ENCODE results near the gene NR2E3.

NR2E3 gene

GRCh38 chr15:71788646-71789579 lies 21.4 kb upstream of the NR2E3 start:
- no peak overlapping the region for H3K4me2 ChIP-seq (ENCODE audit: low read length)
- no peak overlapping the region for H2AFZ ChIP-seq
- H3K9ac ChIP-seq: no peak overlapping the region
- no peaks in the 10 kb centered on the region for H3K79me2 ChIP-seq
- no peaks in the 10 kb centered on the region for H3K4me1 ChIP-seq
- no peak overlapping the region for H3K27ac ChIP-seq
- H3K4me3 ChIP-seq (ENCODE audit: low read depth, low read length): no peak overlapping the region
- H3K9me3 ChIP-seq (ENCODE audit: control insufficient read depth, low read length): no peaks in the 10 kb centered on the region
- no peak for TF ChIP-seq CTCF (IDR thresholded peaks at IDR 0.05)
- no peaks in the 10 kb centered on the region for H3K27me3 ChIP-seq (ENCODE audit: control insufficient read depth, insufficient read depth, low read length)
- H3K36me3 ChIP-seq (ENCODE audit: control insufficient read depth, insufficient read depth, low read length): no peaks in the 10 kb centered on the region

- Histone ChIP-seq H3K4me3 (ENCODE audit: low read depth, low read length) (no peak overlapping the region), H3K27ac (no peak overlapping the region), H3K79me2 (no peaks in the 10 kb centered on the region), H3K4me2 (ENCODE audit: low read length) (no peak overlapping the region), H3K9me3 (ENCODE audit: control insufficient read depth, low read length) (no peaks in the 10 kb centered on the region), H3K4me1 (no peaks in the 10 kb centered on the region), H3K27me3 (ENCODE audit: control insufficient read depth, insufficient read depth, low read length) (no peaks in the 10 kb centered on the region), H2AFZ (no peak overlapping the region), H3K36me3 (ENCODE audit: control insufficient read depth, insufficient read depth, low read length) (no peaks in the 10 kb centered on the region), H3K9ac (no peak overlapping the region)
- no peak for TF ChIP-seq CTCF (IDR thresholded peaks at IDR 0.05)
Observed at GRCh38 chr15:71789616-71790015, 20.7 kb upstream of the NR2E3 start.

- Histone ChIP-seq H3K27ac (no peak overlapping the region), H3K9ac (no peak overlapping the region), H3K4me1 (no peaks in the 10 kb centered on the region), H3K79me2 (no peaks in the 10 kb centered on the region), H3K36me3 (ENCODE audit: control insufficient read depth, insufficient read depth, low read length) (no peaks in the 10 kb centered on the region), H3K27me3 (ENCODE audit: control insufficient read depth, insufficient read depth, low read length) (no peaks in the 10 kb centered on the region), H2AFZ (no peak overlapping the region), H3K9me3 (ENCODE audit: control insufficient read depth, low read length) (no peaks in the 10 kb centered on the region), H3K4me2 (ENCODE audit: low read length) (no peak overlapping the region), H3K4me3 (ENCODE audit: low read depth, low read length) (no peak overlapping the region)
- TF ChIP-seq CTCF (IDR thresholded peaks at IDR 0.05): no peak
Observed at GRCh38 chr15:71790081-71790480, 20.3 kb upstream of the NR2E3 start.

- Histone ChIP-seq H3K9me3 (ENCODE audit: control insufficient read depth, low read length) (no peaks in the 10 kb centered on the region), H2AFZ (no peak overlapping the region), H3K4me1 (no peaks in the 10 kb centered on the region), H3K9ac (no peak overlapping the region), H3K27me3 (ENCODE audit: control insufficient read depth, insufficient read depth, low read length) (no peaks in the 10 kb centered on the region), H3K79me2 (no peaks in the 10 kb centered on the region), H3K36me3 (ENCODE audit: control insufficient read depth, insufficient read depth, low read length) (no peaks in the 10 kb centered on the region), H3K4me2 (ENCODE audit: low read length) (no peak overlapping the region), H3K4me3 (ENCODE audit: low read depth, low read length) (no peak overlapping the region), H3K27ac (no peak overlapping the region)
- no peak for TF ChIP-seq CTCF (IDR thresholded peaks at IDR 0.05)
Observed at GRCh38 chr15:71791975-71792374, 18.4 kb upstream of the NR2E3 start.

GRCh38 chr15:71792521-71792920 lies 17.8 kb upstream of the NR2E3 start:
- Histone ChIP-seq H3K4me1 (no peaks in the 10 kb centered on the region), H3K27ac (no peak overlapping the region), H3K79me2 (no peaks in the 10 kb centered on the region), H3K4me3 (ENCODE audit: low read depth, low read length) (no peak overlapping the region), H3K4me2 (ENCODE audit: low read length) (no peak overlapping the region), H2AFZ (no peak overlapping the region), H3K9me3 (ENCODE audit: control insufficient read depth, low read length) (no peaks in the 10 kb centered on the region), H3K9ac (no peak overlapping the region), H3K27me3 (ENCODE audit: control insufficient read depth, insufficient read depth, low read length) (no peaks in the 10 kb centered on the region), H3K36me3 (ENCODE audit: control insufficient read depth, insufficient read depth, low read length) (no peaks in the 10 kb centered on the region)
- no peak for TF ChIP-seq CTCF (IDR thresholded peaks at IDR 0.05)
